Thyroid gland (tissue), 4 donors: ENCODE data around the gene MYO16. TPM values are rescaled to one million over a fixed set of nuclear protein-coding genes. Genes with fewer than 3 reads are reported as not detected.

Experiments used
- DNase-seq, 2 donors: peaks; one replicate each; pipeline ENCODE4 v3.0.0-alpha.2; 2019
- H3K27ac ChIP-seq, 3 donors: fragments of 200-600 bp; sonication (generic); 1 replicate in 2 of 3; 2 replicates in 1 of 3; pipeline ENCODE4 v1.5.1; 2016 to 2019; ENCODE audit warnings: mild to moderate bottlenecking in 1 of 3, moderate library complexity in 1 of 3
- H3K27me3 ChIP-seq: fragments of 200-600 bp; sonication (generic); one replicate; pipeline ENCODE4 v1.5.1; 2019
- H3K36me3 ChIP-seq, 2 donors: fragments of 200-600 bp; sonication (generic); one replicate each; pipeline ENCODE4 v1.5.1; 2016 to 2019
- H3K4me1 ChIP-seq, 2 donors: fragments of 200-600 bp; sonication (generic); one replicate each; pipeline ENCODE4 v1.5.1; 2017 to 2019
- H3K4me3 ChIP-seq, 3 donors: fragments of 200-600 bp; sonication (generic); replicated peaks in 1 of 3; 1 replicate in 2 of 3; 2 replicates in 1 of 3; pipeline ENCODE4 v1.5.1; 2016; ENCODE audit warnings: mild to moderate bottlenecking in 1 of 3
- H3K9me3 ChIP-seq: fragments of 200-600 bp; sonication (generic); one replicate; pipeline ENCODE4 v1.5.1; 2017
- POLR2A ChIP-seq, 2 donors: fragments of 450-650 bp; IDR thresholded peaks; one replicate each; pipeline ENCODE4 v1.6.1; 2017; ENCODE audit warnings: antibody characterized with exemption in 2 of 2, mild to moderate bottlenecking in 2 of 2, moderate library complexity in 1 of 2
- WGBS, 2 donors: methylation state at CpG; one replicate each; pipeline ENCODE4 v1.1.5; 2017; 5-methylcytosine and 5-hydroxymethylcytosine counted together
- intact Hi-C: fragments of 100-400 bp; cut with DNase I; formaldehyde crosslinking; loops from one replicate; pipeline ENCODE4 v1.15.1; 2023
- total RNA-seq, 4 donors: library from RNA; depleted of rRNA; stranded (reverse); fragments of >200 nt; gene quantifications; one replicate each; pipeline ENCODE4 v1.2.3, GENCODE V29; 2016
- TF ChIP-seq, protein P1 (sequence below), 6 experiments: fragments of 200-600 bp in 3 of 6; fragments of 450-650 bp in 3 of 6; sonication (generic) in 3 of 6; IDR thresholded peaks; one replicate each; pipeline ENCODE4 v1.5.1; 2016 to 2019; ENCODE audit warnings: antibody characterized with exemption in 6 of 6, mild to moderate bottlenecking in 2 of 6, inconsistent platforms in 1 of 6, moderate library complexity in 1 of 6

The MYO16 gene
- total RNA-seq, 4 donors from 2014 or later = 0.10 to 0.13 (median 0.13) TPM; not detected in 1

DNA sequence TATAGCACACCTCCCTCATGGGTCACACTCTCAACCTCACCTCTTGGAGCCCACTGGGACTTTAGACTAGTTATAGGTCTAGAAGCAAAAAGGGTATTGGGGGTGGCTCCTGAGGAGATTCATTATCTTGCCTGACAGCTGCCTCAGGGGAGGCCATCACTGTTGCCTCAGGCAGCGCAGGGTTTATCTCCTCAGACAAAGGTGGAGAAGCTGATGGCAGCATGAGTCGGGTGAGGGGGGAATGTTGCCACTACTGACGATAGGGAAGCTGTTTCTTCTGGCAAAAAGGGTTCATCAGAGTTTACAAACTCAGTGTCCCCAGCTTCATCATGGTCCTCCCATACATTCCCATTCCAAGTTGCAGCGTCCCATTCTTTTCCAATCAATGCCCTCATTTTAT lies 594.6 kb downstream of the MYO16 start:
- intact Hi-C loops = no loop called here
- TF ChIP-seq, protein P1, sequence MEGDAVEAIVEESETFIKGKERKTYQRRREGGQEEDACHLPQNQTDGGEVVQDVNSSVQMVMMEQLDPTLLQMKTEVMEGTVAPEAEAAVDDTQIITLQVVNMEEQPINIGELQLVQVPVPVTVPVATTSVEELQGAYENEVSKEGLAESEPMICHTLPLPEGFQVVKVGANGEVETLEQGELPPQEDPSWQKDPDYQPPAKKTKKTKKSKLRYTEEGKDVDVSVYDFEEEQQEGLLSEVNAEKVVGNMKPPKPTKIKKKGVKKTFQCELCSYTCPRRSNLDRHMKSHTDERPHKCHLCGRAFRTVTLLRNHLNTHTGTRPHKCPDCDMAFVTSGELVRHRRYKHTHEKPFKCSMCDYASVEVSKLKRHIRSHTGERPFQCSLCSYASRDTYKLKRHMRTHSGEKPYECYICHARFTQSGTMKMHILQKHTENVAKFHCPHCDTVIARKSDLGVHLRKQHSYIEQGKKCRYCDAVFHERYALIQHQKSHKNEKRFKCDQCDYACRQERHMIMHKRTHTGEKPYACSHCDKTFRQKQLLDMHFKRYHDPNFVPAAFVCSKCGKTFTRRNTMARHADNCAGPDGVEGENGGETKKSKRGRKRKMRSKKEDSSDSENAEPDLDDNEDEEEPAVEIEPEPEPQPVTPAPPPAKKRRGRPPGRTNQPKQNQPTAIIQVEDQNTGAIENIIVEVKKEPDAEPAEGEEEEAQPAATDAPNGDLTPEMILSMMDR (IDR thresholded peaks at IDR 0.05) = no peak
- TF ChIP-seq POLR2A (IDR thresholded peaks at IDR 0.05) = no peak
- Histone ChIP-seq H3K27ac (no peak overlapping the region), H3K4me1 (no peaks in the 10 kb centered on the region), H3K9me3 (no peaks in the 10 kb centered on the region), H3K36me3 (no peaks in the 10 kb centered on the region), H3K27me3 (no peaks in the 10 kb centered on the region), H3K4me3 (no peak overlapping the region)
- 74 to 77% methylated on average over 4 of the region's 4 CpGs for WGBS, 2 donors
- DNase-seq = no peak

DNA sequence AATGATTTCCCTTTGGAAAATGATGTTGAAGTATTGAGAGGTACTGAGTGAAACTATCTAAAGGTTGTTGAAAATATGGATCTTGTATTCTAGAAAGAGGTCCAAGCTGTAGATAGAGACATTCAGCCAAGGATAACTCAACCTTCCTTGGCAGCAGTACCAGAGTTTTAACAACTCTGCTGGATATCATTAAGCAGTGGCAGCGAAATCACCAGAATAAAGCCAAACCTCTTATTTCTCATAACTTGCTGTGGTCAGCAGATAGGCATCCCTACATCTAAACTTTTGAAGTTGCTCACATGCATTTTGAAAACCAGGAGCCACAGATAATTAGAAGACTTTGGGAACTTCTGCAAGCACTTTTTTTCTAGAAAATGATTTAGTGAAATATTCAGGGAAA lies 597.2 kb downstream of the MYO16 start:
- TF ChIP-seq, protein P1 (IDR thresholded peaks at IDR 0.05) = no peak
- no peak for TF ChIP-seq POLR2A (IDR thresholded peaks at IDR 0.05)
- Histone ChIP-seq H3K4me3 (no peak overlapping the region), H3K36me3 (no peaks in the 10 kb centered on the region), H3K4me1 (no peaks in the 10 kb centered on the region), H3K27ac (no peak overlapping the region), H3K9me3 (no peaks in the 10 kb centered on the region), H3K27me3 (no peaks in the 10 kb centered on the region)
- intact Hi-C loops = no loop called here
- 79 to 81% methylated on average over 1 of the region's 1 CpG for WGBS, 2 donors
- no peak for DNase-seq

DNA sequence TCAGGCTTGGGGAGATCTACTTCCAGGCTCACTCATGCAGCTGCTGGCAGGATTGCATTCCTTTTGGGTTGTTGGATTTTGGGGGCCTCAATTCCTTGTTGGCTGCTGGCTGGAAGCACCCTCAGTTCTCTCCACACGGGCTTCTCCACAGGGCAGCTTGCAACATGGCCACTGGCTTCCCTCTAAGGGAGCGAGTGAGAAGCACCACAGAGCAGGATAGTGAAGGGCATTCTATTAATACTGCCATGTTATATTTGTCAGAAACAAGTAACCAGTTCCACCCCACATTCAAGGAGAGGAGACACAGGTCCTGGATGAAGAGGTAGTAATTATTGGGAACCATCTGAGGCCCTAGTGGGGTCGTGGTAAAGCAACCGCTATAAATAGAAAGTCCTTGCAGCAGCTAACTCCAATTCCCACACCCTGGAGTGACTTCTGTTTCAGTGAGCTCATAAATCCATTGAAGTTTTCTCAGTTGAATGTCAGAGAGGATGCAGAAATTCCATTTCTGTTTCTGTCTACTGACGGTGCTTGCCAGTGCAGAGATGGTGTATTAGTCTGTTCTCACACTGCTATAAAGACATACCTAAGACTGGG lies 598.0 kb downstream of the MYO16 start:
- no peaks in the 10 kb centered on the region for H3K9me3 ChIP-seq
- no peak overlapping the region for H3K27ac ChIP-seq
- intact Hi-C loops = no loop called here
- DNase-seq = no peak
- H3K4me3 ChIP-seq = no peak overlapping the region
- 50 to 81% methylated on average over 4 to 5 of the region's 5 CpGs for WGBS, 2 donors
- H3K27me3 ChIP-seq = no peaks in the 10 kb centered on the region
- H3K36me3 ChIP-seq = no peaks in the 10 kb centered on the region
- H3K4me1 ChIP-seq = no peaks in the 10 kb centered on the region
- TF ChIP-seq, protein P1 (IDR thresholded peaks at IDR 0.05) = no peak
- no peak for TF ChIP-seq POLR2A (IDR thresholded peaks at IDR 0.05)

DNA sequence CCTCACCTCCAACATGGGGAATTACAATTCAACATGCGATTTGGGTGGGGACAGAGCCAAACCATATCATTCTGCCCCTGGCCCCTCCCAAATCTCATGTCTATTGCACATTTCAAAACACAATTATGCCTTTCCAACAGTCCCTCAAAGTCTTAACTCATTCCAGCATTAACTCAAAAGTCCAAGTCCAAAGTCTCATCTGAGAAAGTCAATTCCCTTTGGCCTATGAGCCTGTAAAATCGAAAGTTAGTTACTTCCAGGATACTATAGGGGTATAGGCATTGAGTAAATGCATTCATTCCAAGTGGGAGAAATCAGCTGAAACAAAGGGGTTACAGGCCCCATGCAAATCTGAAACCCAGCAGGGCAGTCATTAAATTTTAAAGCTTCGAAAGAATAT lies 598.8 kb downstream of the MYO16 start:
- intact Hi-C loops = no loop called here
- H3K4me1 ChIP-seq = no peaks in the 10 kb centered on the region
- H3K27me3 ChIP-seq = no peaks in the 10 kb centered on the region
- H3K9me3 ChIP-seq = no peaks in the 10 kb centered on the region
- H3K36me3 ChIP-seq = no peaks in the 10 kb centered on the region
- H3K27ac ChIP-seq = no peak overlapping the region
- TF ChIP-seq POLR2A (IDR thresholded peaks at IDR 0.05) = no peak
- TF ChIP-seq, protein P1 (IDR thresholded peaks at IDR 0.05) = no peak
- DNase-seq = no peak
- WGBS, 2 donors = 85 to 88% methylated on average over 3 of the region's 3 CpGs
- H3K4me3 ChIP-seq = no peak overlapping the region

DNA sequence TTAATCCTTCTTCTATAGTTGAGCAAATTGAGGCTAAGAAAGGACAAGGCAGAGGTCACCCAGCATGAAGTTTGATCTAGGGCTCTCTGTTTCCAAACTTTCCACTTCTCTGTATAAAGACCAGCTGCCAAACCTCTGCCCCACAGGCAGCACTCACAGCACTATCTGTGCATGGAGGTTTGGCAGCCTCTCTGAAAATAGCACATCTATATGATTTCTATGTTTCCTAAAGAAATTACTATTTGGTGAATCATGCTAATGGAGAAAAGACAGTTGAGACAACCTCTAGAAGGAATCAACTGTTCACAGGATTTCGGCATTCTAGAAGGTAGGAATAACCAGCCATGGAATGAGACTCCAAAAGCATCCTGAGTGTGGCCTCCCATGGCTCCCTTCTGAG lies 602.5 kb downstream of the MYO16 start:
- TF ChIP-seq, protein P1 (IDR thresholded peaks at IDR 0.05) = no peak
- no peak for TF ChIP-seq POLR2A (IDR thresholded peaks at IDR 0.05)
- WGBS, 2 donors = 92 to 94% methylated on average over 1 of the region's 1 CpG
- H3K9me3 ChIP-seq = no peaks in the 10 kb centered on the region
- H3K36me3 ChIP-seq = no peaks in the 10 kb centered on the region
- H3K4me1 ChIP-seq = no peaks in the 10 kb centered on the region
- intact Hi-C loops = no loop called here
- DNase-seq = no peak
- no peak overlapping the region for H3K4me3 ChIP-seq
- no peaks in the 10 kb centered on the region for H3K27me3 ChIP-seq
- no peak overlapping the region for H3K27ac ChIP-seq
